GM19239 (cell line): ENCODE data around the gene POU2F3.
"Not testable (repeated sequence)": the region's sequence is repeated elsewhere in the genome, so short reads cannot be mapped to it uniquely, and the experiment has no call there.

ENCODE experiments used
- DNase-seq: peaks from one replicate; pipeline ENCODE4 v3.0.0; 2011; ENCODE audit warnings: low spot score; ENCODE audit not compliant: insufficient read length
- FAIRE-seq: peaks from 2 replicates; lab custom pipeline; 2011; peaks lifted over from hg19 to GRCh38; lab: Jason Lieb, UNC

POU2F3 gene

DNA sequence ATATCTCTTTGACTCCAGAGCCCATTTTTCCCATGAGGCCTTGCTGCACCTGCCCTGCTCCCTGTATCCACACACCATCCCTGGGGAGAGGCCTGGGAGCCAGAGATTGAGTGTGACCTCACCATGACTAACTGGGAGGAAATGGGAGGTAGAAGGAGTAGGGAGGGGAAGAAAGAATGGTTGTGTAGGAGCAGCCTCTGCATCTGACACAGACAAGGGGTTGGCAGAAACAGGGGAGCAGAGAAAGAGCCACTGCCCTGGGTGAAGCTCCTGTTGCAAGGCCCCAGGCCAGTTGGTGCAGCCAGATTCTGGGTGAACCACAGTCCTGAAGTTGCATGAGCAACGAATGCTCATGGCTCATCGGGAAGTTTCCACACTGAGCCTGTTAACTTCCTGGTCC lies 32.4 kb downstream of the POU2F3 start:
- FAIRE-seq: no peak
- no peak for DNase-seq

DNA sequence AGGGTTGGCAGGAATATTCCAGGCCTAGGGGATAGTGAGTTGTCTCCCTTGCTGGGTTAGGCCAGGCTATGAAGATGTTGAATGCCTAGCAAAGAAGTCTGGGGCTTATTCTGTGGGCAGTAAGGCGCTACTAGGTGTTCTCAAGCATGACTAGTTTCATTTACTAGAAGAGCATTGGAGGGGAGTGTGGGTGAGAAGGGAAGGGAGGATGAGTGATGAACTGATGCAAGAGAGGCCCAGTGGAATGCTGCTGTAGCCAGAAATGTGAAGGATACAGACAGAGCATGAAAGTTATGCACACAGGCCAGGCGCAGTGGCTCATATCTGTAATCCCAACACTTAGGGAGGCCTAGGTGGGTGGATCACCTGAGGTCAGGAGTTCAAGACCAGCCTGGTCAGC lies 33.5 kb downstream of the POU2F3 start:
- no peak for DNase-seq
- no peak for FAIRE-seq

DNA sequence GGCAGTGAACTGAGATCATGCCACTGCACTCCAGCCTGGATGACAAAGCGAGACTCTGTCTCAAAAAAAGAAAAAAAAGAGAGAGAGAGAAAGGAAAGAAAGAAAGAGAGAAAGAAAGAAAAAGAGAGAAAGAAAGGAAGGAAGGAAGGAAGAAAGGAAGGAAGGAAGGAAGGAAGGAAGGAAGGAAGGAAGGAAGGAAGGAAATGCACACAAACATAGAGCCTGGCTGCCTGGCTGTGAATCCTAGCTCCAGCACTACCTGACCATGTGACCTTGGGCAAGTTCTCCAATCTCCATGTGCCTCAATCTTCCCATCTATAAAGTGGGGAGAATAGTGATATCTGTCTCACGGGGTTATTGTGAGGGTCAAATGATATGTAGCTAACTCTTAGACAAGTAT lies 34.0 kb downstream of the POU2F3 start:
- not testable (repeated sequence) for FAIRE-seq, DNase-seq

DNA sequence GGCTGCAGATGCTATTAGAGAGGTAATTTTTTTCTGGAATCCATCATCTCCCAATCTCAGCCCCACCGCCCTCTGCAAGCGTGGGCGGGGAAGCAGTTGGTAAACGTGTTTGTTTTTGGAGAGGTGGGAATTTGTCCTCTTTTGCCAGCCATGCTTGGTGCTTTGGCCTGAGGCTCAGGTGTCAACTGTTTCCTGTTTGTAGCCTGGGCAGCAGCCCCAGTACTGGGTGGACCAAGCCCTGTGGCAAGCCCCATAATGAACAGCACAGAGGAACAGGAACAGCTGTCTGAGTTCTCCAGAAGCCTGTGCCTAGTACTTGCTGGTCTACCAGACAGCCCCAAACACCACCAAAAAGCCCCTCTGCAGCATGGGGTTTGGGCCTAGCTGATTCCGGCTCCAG lies 39.6 kb downstream of the POU2F3 start:
- FAIRE-seq (no peak), DNase-seq (no peak)

DNA sequence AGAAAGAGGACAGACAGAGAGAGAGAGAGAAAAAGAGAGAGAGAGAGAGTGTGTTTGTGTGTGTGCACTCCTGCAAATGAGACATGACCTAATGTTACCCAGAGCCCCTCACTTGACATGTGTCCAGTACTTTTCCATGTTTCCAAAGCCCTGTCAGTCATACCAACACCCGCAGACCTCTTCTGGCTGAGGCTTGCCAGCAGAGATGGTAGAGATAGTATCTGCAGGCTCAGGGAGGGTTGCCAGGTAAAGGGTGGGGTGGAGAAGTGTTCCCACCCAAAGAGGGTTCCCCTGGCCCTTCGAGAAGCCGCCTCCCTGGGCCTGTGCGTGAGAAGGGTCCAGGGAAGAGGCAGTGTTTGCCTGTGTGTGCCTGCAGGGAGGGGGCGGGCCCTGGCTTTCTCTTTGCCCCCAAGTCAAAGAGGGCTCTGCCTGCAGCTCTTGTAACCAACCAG lies 40.7 kb downstream of the POU2F3 start:
- no peak for FAIRE-seq
- no peak for DNase-seq

DNA sequence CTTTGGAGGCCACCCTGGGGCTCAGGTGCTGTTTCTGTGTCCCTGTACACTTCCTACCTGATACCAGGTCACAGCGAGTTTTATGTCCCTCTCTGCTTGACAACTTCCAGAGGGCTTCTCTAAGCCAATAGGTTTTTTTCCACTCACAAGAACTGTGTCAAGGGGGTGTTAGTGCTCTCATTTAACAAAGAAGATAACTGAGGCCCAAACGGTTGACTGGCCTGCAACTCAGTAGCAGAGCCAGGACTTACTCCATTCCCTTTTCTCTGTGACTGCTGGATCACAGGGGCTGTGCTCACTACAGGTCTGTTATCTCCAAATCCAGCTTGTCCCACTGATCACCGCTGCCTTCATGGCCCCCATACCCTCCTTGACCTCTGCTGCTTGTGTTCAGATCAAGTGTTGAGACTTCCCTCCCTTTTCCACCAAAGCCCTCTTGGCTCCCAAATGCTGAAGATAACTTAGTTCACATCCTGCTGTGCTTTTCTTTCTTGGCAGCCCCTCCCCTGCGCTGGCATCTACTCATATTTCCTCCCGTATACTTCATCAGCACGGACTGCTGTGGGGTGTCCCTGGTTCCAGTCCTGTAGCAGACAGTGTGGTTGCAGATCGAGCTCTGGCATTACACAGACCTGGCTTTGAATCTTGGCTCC lies 41.3 kb downstream of the POU2F3 start:
- DNase-seq: no peak

DNA sequence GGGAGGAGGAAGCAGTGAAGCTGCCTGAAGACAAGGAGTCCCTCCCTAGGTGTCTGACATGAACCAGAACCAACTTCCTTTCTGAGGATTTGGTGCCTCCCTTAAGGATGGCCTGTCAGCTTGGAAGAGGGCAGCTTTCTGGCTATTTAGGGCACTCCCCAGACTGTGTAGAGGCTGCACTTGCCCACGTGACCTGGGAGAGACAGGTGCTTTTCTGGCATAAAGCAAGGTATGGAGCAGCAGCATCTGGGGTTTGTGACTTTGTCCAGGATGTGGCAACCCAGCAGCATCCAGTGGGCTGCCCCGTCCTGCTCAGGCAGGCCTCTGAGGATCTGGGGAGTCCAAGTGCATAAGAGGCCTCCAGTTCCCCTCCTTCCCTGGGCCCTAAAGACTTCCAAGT lies 43.2 kb downstream of the POU2F3 start:
- FAIRE-seq: no peak

More for the DNA sequence above, 41.3 kb downstream of the POU2F3 start:
- no peak for FAIRE-seq

DNA sequence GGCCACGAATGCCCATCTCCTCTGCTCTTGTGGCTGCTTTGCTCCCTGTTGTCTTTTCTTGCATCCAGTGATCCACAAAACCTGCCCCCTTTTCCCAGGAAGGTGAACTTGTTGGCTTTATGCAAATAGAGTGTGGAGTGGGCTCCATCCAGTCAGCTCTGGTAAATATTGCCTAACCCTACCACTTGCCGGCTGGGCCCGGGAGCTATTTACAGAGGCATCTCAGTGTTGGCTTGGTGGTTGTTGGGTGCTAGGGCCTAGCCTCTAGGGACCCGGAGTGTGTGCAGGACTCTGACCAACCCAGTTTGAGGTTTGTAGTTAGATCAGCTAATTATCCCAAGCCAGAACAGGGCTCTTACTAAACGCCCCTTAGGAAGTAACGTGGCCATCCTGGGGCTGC lies 44.3 kb downstream of the POU2F3 start:
- DNase-seq (no peak), FAIRE-seq (no peak)

More for the DNA sequence above, 43.2 kb downstream of the POU2F3 start:
- DNase-seq: no peak

DNA sequence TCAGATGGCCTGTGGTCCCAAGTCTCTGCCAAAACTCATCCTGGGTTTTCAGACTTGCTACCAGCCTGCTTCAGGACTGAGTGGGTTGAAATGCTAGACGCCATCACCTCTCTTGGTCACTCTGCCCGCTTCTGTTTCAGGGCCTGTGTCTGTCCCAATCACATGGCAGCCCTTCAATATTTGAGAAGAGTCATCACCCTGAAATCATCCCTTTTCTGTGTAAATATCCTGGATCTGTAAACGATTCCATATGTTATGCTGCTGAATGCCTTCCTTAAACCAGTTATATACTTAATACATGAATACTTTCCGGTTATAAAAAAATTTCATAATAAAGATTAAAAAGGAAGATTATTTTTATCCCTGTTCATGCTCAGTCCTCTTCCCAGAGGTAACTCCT lies 45.3 kb downstream of the POU2F3 start:
- no peak for FAIRE-seq
- DNase-seq: no peak

DNA sequence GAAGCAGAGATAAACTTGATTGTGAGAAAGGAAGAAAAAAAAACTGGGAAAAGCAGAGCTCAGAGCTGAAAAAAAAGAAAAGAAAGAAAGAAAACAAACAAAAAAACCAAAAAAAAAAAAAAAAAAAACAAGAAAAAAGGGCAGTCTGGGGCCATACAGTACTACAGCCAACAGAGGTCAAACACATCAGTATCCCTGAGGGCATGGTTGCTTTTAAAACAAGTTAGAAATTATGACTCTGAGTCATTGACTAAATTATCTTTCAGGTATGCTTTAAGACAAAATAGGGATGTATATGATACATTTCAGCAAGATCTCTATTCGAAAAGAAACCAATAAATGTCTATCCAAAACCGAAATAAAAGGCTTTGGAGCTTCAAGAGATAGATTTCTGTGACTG lies 48.1 kb downstream of the POU2F3 start:
- no peak for FAIRE-seq
- DNase-seq: no peak

DNA sequence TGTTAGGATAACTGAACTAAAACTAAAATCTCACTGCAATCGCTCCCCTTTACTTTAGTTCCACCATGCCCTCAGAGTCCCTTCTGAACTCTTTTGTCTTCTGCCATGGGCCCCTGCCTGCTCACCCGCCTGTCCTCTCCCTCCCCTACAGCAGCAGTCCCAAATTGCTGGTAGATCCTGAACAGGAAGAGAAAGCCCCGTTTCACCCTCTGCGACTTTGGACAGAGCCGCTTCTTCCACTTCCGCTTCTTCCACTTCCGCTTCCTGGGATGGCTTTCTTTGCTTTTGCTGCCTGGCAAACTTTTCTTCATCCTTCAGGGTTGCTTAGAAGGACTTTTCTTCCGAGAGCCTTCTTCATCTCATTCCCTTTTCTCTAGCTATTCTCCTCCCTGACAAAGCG lies 49.5 kb downstream of the POU2F3 start:
- no peak for DNase-seq
- no peak for FAIRE-seq

DNA sequence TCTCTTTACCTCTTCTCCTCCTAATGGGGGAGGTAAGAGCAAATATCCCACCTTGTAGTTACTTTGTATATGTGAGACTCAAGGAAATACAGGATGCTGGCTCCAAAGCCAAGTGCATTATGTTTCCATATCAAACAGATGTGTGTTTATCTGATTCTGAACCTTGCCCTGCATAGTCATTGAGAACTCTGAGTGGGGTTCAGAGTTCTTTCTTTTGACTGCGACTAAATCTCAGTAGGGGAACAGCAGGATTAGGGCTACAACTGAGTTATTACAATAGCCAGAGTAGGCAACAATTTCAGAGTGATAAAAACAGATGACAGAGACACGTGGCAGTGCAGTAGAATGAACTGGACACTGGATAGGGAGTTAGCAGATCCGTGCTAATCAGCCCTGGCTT lies 51.0 kb downstream of the POU2F3 start:
- DNase-seq: no peak
- FAIRE-seq: no peak

DNA sequence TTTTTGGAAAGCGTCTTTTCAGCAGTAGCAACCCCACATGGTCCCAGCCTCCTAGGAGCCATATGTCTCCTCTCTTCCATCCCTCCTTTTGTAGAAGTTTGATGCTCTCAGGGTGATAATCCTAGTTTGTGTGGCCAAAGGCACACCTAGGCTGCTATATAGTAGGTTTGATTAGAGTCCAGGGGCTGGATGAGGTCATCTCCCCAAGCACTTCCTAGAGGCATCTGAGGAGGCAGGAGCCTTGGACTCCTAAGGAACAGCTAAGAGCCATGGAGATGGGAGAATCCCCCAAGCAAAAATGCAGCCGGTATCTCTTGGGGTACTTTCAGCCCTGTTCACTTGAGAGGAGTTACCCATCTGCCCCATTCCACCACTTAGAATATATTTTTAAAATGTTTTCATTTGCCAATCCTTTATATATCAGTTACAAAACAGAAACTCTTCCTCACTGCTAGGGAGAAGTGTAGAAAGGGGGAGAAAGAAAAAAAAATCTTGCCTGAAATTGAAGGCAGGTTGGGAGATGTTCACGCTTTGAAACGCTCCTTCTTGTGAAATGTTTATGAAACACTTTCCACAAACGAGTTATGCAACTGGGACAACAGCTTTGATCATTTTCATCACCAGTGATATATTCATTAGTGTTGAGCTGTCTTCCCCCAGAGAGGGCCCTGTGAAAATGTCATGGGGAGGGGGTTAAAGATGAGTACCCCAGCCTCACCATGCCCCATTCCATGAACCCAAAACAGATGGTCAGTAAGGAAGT lies 53.3 kb downstream of the POU2F3 start:
- DNase-seq (no peak), FAIRE-seq (no peak)

DNA sequence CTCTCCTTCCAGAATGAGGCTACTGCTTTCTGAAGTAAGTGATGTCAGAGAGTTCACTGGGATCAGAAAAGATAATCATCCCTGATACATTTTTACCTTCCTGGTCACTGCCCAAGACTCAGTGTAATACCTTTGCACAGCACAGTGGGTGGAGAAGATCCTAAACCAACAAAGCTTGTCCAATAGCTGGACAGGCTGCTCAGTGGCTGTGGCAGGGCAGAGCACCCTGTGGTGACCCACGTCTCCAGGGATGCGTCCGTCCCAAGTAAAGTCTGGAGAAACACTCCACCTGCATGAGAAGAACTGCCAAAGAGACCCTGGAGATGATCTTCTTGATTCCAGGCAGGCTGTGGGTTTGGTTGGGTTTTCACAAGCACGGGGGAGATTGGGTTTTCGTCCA lies 54.2 kb downstream of the POU2F3 start:
- FAIRE-seq (no peak), DNase-seq (no peak)

DNA sequence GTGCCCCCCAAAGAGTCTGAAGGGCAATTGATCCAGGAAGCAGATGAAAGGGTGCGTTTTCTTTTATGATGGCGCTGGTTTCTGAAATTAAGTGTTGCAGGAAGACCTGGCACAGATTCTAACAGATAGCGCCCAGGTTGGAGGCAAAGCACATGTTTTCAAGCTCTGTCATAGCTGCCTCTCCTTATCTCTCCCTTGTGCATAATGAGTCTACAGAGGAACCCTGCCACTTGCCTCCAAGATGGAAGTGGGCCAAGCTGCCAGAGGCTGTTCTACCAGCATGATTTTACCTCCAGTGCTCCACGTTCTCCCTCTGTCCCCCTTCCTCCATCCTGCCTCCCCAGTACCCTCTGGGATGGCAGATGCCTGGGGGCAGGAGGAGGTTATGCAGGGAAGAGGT lies 55.2 kb downstream of the POU2F3 start:
- DNase-seq: no peak

DNA sequence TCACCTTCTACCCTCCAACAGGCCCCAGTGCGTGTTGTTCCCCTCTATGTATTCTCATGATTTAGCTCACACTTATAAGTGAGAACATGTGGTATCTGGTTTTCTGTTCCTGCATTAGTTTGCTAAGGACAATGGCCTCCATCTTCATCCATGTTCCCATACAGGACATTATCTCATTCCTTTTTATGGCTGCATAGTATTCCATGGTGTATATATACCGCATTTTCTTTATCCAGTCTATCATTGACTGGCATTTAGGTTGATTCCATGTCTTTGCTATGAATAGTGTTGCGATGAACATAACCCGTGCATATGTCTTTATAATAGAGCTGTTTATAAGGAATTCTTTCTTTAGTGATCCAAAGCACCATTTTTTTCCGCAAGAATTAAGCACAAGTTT lies 56.6 kb downstream of the POU2F3 start:
- FAIRE-seq: no peak
- no peak for DNase-seq

More for the DNA sequence above, 55.2 kb downstream of the POU2F3 start:
- FAIRE-seq: no peak

DNA sequence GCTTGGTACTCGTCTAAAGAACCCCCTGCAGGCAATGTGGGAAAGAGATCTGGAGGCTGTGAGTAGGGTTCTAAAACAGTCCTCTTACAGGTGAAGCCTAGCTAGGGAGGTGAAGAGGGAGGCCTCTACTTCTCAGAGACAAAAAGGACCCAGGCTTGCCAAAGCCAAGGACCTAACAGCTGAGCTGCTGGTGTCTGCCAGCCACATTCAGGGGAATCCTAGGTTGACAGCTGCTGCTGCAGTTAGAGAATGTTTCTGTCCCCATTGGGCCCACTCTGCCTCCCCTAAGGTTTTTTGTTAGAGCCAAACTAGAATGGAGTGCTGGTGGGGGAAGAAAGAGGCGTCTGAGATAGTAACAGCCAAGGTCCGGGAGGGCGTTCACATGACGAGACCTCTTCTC lies 58.5 kb downstream of the POU2F3 start:
- DNase-seq (no peak), FAIRE-seq (no peak)

DNA sequence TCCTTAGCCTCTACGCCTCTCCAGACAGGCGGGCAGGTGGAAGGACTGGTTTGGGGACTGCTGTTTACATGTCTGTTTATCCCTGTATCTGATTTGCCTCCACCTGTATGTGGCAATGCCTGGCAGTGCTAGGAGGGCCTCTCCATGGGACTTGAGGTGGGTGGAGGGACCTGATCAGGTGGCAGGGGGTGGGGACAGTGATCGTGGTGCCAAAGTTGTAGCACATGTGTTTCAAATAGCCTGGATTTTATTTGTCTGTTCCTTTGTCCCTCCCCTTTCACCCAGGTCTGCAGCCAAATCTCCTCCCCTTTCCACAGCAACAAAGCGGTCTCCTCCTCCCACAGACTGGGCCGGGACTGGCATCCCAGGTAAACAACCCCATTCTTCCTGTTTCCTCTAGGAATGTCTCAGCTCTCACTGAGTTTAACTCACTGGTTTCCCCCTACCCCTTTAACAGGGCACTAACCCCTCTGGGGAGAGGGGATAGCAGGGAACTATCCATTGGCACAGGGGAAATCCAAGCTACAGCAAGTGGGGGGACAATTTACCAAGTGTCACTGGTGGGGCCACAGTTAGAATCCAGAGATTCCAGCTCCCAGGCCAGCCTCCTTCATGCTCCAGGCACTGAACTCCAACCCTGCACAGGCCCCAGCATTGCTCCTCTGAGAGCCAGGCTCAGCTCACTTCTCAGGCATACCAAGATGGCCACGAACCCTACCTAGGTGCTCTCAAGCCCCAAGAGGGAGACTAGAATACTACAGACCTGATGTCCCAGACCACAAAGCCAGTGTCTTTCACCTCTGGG lies 62.3 kb downstream of the POU2F3 start:
- DNase-seq (no peak), FAIRE-seq (no peak)

DNA sequence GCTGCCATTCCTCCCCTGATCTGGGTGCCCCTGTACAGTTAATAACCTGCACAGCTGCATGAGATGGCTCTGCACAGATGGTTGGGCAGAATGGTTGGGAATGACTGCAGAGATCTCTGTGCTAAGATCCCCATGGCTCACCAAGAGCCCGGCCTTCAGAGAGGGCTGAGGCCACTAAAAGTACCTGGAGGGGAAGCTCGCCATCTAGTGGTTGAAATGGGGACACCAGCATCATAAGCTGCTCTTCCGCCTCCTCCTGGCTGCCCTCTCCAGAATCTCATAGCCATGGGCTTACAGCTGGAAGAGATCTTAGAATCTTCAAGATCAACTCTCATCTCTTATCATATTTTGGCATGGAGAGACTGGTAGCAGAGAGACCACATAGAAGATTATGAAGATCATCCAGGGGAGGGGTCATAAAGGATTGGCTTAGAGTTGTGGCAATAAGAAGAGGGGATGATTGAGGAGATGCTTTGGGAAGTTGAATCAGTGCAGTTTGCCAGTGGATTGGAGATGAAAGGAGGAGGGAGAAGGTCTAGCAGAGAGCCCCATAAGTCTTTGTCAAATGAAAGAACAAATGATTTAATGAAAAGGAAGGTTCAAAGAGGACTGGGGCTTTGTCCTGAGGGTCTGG lies 63.2 kb downstream of the POU2F3 start:
- DNase-seq (no peak), FAIRE-seq (no peak)

DNA sequence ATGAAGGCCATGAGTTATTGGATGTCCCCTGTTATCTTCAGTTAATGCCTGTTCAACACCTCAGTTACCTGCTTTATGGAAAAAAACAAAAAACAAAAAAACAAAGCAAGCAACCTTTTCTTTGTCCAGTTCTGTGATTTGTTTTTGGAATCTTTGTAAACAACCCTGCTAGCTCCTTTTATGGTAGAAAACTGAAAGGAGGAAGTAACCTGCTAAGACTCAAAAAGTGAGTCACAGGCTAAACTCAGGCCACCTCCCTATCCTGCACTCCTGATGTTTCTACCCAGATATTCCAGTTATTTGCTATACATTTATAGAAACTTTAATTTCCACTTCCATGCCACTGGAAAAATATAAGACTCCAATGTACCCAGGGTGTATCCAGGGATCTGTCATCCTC lies 64.6 kb downstream of the POU2F3 start:
- DNase-seq (no peak), FAIRE-seq (no peak)

DNA sequence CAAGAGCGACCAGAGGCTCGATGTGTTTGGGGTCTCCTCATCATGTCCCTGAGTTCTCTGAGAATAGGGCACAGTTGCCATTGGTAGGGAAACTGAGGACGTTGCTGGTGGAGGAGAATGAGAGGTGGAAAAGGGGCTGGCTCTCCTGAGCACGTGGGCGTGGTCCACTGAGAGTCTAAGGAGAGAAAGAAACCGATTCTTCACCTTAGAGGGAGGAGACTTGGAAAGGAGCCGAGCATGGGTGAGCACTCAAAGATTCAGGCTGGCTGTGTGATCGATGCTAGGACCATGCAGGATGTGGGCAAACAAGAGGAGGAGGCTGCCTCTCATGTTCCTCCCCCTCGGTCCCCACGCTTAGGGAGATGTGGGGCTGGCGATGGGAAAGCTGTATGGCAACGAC lies 65.3 kb downstream of the POU2F3 start:
- DNase-seq (no peak), FAIRE-seq (no peak)
